NCI-H1048 (cell line): Measurements from ENCODE around the gene KCNIP2.

Experiments used
- DNase-seq: peaks from one replicate; lab custom pipeline; 2025; lab: John Stamatoyannopoulos, UW

KCNIP2 gene

GRCh38 chr10:101843032-101844021 lies at the start of gene KCNIP2:
Gene KCNIP2, minus strand, starts transcription at chr10:101843800. Its CDS starts 232 bp downstream, at chr10:101843568.
- no peak for DNase-seq

DNA sequence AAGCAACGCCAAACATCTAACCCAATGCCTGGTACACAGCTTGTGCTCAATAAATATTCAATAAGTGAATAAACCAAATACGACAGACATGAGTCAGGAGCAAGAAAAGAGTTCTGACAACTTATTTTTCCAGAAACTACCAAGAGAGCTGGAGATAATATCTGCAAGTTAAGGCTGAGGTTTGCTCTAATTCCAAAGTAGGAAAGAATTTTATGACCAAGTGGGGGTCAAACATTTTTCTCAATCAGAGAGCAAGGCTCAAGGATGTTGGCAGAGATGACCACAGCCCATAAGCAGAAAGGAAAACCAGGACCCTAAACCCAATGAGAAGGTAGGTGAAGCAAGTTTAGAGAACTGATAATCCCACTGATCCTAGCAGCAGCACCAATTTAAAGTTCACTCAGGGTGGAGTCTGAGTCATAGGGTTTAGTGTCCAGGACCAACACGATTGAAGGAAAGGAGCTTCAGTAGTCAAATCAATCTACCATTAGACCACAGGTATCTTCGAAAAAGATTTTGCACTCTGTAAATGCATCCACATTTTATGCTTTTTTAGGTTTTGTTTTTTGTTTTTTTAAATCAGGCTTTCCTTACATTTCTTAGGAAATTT lies 49.3 kb upstream of the KCNIP2 start:
- no peak for DNase-seq

GRCh38 chr10:101889256-101890210 lies 45.9 kb upstream of the KCNIP2 start:
- no peak for DNase-seq

DNA sequence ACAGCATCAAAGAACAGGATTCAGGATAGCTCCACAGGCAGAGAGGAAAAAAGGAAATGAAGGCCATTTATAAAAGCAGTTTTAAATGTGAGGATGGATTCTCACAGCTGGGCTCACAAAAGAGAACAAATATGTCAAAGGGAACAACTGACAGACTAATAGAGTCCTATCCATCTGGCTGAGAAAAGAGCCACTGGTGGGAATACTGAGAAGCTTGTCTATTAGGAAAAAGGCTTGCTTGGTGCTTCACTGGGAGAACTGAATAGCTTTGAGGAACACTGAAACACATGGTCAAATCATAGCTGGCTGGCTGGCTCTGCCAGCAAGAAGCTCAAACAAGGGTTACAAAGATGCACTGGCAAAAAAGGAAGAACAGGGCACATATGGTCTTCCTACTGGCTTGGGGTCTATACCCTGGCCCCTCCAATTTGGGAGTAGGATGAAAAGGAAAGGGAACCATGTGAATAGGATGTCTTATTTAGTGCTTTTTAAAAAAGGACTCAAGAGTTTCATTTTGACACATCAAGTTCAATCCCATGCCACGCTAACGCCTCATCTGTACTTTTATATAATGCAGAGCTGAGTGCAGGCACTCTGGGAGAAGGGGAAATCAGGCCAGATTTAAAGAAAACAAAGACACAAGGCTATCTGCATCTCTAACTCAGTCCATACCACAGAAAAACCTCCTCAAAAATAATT lies 44.8 kb upstream of the KCNIP2 start:
- no peak for DNase-seq

DNA sequence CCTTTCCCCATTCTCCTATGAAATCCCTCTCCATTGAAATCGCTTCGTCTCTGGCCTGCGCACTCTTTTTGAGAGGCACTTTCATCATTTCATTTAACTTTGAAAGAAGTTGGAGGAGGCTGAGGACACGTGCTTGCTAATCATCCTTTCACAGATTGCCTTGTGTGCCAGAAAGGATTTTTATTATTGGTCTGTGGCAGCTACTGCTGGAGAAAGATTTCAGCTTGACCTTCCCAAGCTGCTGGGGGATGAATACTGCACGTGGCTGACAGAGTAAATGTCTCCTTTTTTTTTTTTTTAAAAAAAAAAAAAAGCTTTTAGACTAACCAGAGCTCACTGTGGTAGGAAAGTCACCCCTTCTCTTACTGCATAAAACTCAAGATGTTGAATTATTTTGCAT lies 44.2 kb upstream of the KCNIP2 start:
- no peak for DNase-seq

DNA sequence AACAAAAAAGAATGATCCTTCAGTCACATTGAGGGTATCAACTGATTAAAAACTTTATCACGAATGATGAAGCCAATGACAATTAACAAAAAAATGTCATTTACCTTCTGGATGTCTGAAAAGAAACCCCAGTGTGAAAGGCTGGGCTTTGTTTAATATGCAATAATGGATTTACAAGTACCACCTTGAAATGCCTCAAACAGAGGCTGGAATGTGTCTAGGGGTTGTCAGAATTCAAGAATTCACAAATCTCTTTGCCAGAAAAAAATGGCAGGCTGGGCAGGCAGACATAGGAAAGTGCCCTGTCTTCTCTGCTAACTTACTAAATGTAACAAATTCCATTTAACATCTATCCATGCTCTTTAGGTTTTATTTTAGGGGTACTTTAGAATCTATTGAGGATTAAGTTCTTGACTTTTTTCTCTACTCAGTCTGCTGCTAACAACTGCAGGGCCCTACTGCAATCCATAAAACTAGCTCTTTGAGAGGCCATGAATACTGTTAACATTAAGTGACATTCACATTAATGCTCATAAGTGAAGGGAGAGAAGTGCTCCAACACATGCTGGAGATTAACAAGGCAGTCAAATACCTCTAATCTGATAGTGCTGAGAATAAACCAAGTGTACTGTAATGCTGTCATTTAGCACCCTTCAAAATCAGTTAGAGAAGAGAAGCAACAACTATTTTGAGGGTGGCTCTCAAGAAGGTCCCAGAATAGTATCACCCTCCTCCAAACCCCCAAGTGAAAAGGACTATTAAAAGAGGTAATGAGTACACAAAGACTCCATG lies 43.1 kb upstream of the KCNIP2 start:
- no peak for DNase-seq

DNA sequence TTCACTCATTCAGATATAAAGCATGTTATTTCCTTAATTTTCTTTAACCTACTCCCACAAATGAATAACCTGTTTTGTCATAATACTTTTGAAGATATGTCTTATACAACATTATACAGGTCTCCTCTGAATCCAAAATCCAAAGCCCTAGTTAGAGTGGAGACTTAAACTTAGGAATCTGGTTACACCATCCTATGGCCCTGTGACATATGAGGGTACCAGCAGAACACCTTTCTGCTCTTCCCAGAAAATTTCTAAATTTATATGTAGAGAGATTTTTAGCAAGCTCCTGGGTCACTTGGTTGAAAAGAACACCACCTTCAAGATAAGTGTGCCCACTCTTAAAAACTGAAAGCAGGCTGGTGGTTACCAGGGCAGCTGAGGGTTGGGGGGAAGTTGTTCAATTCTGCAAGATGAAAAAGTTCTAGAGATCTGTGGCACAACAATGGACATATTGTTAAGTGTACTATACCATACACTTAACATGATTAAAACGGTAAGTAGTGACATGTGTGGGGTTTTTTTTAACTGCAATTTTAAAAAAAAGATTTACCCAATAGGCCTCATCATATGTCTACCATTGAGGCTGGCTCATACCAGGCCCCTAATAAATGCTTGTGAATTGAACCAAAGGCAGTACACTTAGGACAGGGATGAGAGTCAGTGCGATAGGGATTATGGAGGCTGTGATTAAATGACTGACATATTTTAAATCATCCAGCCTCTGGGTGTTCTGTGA lies 37.6 kb upstream of the KCNIP2 start:
- DNase-seq: no peak

- no peak for DNase-seq
Measured at GRCh38 chr10:101880232-101880573, 36.6 kb upstream of the KCNIP2 start.

DNA sequence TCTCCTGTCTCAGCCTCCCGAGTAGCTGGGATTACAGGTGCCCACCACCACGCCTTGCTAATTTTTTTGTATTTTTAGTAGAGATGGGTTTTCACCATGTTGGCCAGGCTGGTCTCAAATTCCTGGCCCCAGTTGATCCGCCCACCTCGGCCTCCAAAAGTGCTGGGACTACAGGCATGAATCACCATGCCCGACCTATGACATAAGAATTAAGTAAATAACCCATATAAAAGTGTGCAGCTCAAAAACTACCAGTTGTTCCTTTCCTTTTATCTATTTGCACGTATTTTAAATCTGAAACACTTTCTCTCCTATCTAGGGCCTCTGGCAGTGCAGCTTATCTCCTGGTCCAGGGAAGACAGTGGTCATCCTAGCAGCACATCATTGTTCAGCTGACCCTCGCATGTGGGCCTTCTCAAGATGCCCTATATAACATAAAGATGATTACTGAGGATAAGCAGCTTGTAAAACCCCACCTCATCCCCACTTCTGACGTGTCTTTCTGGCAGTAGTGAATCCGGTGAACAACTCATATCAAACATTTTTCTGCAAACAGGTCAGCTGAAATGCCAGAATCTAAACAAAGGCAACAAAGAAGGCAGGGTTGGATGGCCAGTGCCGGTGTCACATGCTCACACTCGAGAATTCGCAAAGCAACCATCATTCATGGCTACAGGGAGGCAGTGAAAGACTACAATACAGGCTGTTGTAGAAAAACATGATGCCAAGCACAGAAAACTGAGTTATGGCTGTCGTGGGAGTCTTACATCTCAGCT lies 36.0 kb upstream of the KCNIP2 start:
- DNase-seq: no peak

GRCh38 chr10:101878869-101879268 lies 35.3 kb upstream of the KCNIP2 start:
- DNase-seq: no peak

GRCh38 chr10:101875068-101875688 lies 31.6 kb upstream of the KCNIP2 start:
- DNase-seq: no peak

GRCh38 chr10:101874252-101874651 lies 30.7 kb upstream of the KCNIP2 start:
- no peak for DNase-seq

DNA sequence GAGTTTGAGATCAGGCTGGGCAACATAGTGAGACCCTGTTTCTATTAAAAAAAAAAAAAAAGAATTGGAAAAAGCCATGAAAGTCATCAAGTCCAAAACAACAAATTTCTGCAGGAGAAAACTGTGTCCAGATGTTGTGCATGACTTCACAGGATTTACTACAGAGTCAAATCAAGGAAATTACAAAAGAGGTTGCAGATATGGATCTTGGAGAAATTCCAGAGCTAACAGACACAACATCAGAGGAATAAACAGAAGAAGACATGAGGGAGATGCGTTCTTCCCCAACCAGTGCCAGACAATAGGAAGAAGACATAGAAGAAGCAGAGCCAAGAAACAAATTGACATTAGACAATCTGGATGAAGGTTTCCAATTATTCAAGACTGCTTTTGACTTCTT lies 24.3 kb upstream of the KCNIP2 start:
- DNase-seq: no peak

- DNase-seq: no peak
Measured at GRCh38 chr10:101859530-101859929, 15.9 kb upstream of the KCNIP2 start.

- DNase-seq: no peak
Measured at GRCh38 chr10:101858723-101859500, 15.3 kb upstream of the KCNIP2 start.

DNA sequence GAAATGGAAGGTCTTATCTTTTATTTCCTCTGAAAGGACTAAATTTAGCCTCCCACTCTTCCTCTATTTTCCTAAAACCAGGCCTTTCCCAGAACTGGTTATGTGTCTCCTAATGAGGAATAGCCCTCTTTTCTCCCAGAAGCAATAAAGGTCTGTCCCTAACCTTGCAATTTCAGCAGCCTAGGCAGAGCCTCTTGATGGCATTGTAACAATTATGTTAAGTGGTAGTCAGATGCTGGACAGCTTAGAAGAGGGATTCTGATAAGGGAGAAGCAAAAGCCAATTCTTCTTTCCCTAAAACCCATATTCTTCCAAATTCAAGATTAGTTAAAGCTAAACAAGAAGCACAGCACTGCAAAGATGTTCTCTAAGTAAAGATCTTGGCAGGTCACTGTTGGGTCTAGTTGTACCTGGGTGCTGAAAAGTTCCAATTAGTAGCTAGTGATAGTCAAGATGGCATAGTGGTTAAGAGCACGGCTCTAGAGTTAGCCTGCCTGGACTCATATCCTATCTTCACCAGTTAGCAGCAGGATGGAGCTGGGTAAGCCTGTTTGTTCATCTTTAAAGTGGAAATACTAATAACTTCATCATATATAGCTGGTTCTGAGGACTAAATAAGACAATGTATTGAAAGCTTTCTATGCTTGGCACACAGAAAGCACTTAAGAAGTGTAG lies 14.3 kb upstream of the KCNIP2 start:
- no peak for DNase-seq

DNA sequence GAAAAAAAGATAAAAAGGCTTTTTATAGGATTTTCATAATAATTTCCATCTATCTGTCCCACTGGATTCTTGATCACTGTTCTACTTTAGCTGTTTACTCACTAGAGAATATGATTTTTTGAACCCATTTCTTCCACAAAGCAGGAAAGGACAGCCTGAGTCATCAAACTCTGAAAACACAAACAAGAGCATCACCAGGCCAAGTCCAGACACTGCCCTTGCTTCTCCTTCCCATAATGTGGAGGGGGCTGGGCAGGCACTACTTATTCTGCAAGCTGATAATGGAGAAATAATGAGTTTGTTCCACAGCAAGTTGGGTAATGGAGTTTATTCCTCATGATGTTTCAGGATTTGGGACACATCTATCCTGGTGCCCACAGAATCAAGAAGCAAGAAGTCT lies 13.0 kb upstream of the KCNIP2 start:
- no peak for DNase-seq
